ENCODE data around the gene NIPSNAP3A. TPM values are rescaled to one million over a fixed set of nuclear protein-coding genes. Genes with fewer than 3 reads are reported as not detected.

NIPSNAP3A gene
- total RNA-seq, 1 experiment from 2014 or later, result 7.2 TPM

DNA sequence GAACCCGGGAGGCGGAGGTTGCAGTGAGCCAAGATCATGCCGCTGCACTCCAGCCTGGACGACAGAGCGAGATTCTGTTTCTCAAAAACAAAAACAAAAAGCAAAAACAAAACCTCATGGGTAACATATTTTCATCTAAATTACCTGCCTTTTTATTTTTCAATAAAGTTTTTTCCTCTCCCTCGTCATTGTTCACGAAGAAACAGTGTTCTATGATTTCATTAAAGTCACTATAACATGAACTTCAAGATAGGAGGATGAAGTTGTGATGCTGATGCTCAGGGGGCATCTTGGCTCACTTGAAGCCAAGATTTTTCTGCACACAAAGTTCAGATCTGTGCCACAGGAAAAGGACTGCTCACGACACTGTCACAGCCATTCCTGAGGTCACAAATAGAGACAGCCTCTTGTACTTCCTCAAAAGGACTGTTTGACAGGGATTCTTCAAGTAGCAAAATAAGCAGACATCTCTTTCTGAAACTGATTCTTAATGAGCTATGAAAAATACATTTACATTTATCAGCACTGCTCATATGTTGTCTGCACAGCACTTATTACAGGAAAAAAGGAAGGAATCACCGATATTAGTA is 32.6 kb downstream of the NIPSNAP3A start:
- H3K27me3 Mint-ChIP-seq (ENCODE audit: low read depth), result no peaks in the 10 kb centered on the region
- H3K36me3 Mint-ChIP-seq, result no peaks in the 10 kb centered on the region
- ChIA-PET CTCF (interaction anchor here (0.5 kb wide), 1 partner anchor 638 kb away, joined by 3 read pairs; no protein-coding TSS in a partner anchor), POLR2A (no interaction called here)
- H3K4me3 Mint-ChIP-seq, result no peak overlapping the region
- no peaks in the 10 kb centered on the region for H3K9me3 Mint-ChIP-seq
- no peaks in the 10 kb centered on the region for H3K4me1 Mint-ChIP-seq
- DNase-seq (ENCODE audit: low spot score) (no peak), ATAC-seq (no peak)
- no peak overlapping the region for H3K27ac Mint-ChIP-seq
- TF ChIP-seq ZNF416 (CRISPR knock-in tag; IDR thresholded peaks at IDR 0.05), result no peak
- TF ChIP-seq JUN (CRISPR knock-in tag; IDR thresholded peaks at IDR 0.05), result no peak
- TF ChIP-seq ZNF671 (CRISPR knock-in tag; IDR thresholded peaks at IDR 0.05), result no peak
- TF ChIP-seq KAT7 (CRISPR knock-in tag; IDR thresholded peaks at IDR 0.05; ENCODE audit: borderline replicate concordance), result no peak
- TF ChIP-seq RORB (CRISPR knock-in tag; IDR thresholded peaks at IDR 0.05), result no peak
- TF ChIP-seq, protein P1, sequence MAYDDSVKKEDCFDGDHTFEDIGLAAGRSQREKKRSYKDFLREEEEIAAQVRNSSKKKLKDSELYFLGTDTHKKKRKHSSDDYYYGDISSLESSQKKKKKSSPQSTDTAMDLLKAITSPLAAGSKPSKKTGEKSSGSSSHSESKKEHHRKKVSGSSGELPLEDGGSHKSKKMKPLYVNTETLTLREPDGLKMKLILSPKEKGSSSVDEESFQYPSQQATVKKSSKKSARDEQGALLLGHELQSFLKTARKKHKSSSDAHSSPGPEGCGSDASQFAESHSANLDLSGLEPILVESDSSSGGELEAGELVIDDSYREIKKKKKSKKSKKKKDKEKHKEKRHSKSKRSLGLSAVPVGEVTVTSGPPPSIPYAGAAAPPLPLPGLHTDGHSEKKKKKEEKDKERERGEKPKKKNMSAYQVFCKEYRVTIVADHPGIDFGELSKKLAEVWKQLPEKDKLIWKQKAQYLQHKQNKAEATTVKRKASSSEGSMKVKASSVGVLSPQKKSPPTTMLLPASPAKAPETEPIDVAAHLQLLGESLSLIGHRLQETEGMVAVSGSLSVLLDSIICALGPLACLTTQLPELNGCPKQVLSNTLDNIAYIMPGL (CRISPR knock-in tag; IDR thresholded peaks at IDR 0.05), result no peak
- TF ChIP-seq, protein P2, sequence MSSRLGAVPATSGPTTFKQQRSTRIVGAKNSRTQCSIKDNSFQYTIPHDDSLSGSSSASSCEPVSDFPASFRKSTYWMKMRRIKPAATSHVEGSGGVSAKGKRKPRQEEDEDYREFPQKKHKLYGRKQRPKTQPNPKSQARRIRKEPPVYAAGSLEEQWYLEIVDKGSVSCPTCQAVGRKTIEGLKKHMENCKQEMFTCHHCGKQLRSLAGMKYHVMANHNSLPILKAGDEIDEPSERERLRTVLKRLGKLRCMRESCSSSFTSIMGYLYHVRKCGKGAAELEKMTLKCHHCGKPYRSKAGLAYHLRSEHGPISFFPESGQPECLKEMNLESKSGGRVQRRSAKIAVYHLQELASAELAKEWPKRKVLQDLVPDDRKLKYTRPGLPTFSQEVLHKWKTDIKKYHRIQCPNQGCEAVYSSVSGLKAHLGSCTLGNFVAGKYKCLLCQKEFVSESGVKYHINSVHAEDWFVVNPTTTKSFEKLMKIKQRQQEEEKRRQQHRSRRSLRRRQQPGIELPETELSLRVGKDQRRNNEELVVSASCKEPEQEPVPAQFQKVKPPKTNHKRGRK (CRISPR knock-in tag; IDR thresholded peaks at IDR 0.05; ENCODE audit: borderline replicate concordance), result no peak
- TF ChIP-seq SP1 (CRISPR knock-in tag; conservative IDR thresholded peaks at IDR 0.05), result no peak
- TF ChIP-seq, protein P3, sequence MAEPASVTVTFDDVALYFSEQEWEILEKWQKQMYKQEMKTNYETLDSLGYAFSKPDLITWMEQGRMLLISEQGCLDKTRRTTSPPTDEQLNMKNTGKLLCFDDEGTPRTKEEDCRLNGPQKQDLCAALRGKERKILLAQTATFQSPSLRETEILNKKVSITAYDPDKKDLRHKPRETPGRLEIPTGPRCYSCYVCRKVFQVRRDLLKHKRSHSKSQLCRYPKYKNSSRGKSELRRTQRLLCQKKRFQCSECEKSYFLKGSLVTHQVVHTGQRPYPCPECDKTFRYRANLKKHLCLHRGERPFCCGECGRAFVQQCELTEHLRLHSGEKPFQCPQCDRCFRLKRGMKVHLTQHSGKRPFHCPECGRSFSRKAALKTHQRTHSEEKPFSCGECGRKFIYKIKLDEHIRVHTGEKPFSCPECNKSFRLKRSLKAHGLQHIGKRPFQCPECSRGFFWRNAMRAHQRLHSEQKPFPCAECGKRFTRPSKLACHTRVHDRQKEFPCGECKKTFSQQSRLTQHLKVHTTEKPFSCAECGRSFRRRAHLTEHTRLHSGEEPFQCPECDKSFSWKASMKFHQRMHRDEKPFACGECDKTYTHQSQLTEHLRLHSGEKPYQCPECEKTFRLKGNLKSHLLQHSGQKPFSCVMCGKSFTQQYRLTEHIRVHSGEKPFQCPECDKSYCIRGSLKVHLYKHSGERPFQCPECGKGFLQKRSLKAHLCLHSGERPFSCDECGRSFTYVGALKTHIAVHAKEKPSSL (CRISPR knock-in tag; conservative IDR thresholded peaks at IDR 0.05), result no peak
- no peak for TF ChIP-seq GRHL2 (CRISPR knock-in tag; IDR thresholded peaks at IDR 0.05; ENCODE audit: insufficient replicate concordance, severe bottlenecking)

DNA sequence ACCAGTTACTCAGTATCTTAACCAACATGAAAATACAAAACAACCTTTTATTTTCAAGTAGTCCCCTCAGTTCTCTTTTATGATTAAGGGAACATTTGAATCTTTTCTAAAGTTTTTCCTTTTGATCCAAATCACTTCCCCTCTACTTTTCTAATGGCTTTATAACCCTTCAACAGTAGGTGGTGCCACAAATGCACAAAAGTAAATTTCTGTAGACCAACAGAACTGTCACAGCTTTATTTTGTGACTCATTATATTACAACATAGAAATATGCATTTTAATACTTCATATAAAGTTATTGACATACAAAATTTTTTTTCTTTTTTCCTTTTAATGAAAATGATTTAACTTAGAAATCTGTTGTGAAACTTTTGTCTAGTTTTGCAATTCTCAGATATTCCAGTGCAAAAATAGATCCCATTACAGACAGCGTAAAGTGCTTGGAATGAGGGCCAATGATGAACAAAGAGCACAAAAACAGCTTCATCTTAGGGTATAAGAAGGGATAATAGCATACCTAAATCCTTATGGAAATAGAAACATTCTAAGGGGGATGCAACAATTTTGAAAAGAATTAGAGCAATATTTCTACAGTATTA is 33.4 kb downstream of the NIPSNAP3A start:
- ChIA-PET POLR2A (no interaction called here), CTCF (interaction anchor here (0.5 to 1.0 kb wide), 2 partner anchors 146 to 638 kb away, joined by 3 read pairs; no protein-coding TSS in a partner anchor)
- Mint-ChIP-seq H3K9me3 (no peaks in the 10 kb centered on the region), H3K4me3 (no peak overlapping the region), H3K27me3 (ENCODE audit: low read depth) (no peaks in the 10 kb centered on the region), H3K36me3 (no peaks in the 10 kb centered on the region), H3K27ac (no peak overlapping the region), H3K4me1 (no peaks in the 10 kb centered on the region)
- ATAC-seq, result no peak
- DNase-seq (ENCODE audit: low spot score), result no peak
- TF ChIP-seq, protein P4, sequence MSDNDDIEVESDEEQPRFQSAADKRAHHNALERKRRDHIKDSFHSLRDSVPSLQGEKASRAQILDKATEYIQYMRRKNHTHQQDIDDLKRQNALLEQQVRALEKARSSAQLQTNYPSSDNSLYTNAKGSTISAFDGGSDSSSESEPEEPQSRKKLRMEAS (CRISPR knock-in tag; IDR thresholded peaks at IDR 0.05), result no peak
- TF ChIP-seq, protein P5, sequence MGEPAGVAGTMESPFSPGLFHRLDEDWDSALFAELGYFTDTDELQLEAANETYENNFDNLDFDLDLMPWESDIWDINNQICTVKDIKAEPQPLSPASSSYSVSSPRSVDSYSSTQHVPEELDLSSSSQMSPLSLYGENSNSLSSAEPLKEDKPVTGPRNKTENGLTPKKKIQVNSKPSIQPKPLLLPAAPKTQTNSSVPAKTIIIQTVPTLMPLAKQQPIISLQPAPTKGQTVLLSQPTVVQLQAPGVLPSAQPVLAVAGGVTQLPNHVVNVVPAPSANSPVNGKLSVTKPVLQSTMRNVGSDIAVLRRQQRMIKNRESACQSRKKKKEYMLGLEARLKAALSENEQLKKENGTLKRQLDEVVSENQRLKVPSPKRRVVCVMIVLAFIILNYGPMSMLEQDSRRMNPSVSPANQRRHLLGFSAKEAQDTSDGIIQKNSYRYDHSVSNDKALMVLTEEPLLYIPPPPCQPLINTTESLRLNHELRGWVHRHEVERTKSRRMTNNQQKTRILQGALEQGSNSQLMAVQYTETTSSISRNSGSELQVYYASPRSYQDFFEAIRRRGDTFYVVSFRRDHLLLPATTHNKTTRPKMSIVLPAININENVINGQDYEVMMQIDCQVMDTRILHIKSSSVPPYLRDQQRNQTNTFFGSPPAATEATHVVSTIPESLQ (CRISPR knock-in tag; IDR thresholded peaks at IDR 0.05), result no peak
- TF ChIP-seq SMAD4 (CRISPR knock-in tag; IDR thresholded peaks at IDR 0.05) (no peak), CREB1 (CRISPR knock-in tag; IDR thresholded peaks at IDR 0.05) (no peak), FOXK1 (CRISPR knock-in tag; IDR thresholded peaks at IDR 0.05) (no peak)
- TF ChIP-seq, protein P6, sequence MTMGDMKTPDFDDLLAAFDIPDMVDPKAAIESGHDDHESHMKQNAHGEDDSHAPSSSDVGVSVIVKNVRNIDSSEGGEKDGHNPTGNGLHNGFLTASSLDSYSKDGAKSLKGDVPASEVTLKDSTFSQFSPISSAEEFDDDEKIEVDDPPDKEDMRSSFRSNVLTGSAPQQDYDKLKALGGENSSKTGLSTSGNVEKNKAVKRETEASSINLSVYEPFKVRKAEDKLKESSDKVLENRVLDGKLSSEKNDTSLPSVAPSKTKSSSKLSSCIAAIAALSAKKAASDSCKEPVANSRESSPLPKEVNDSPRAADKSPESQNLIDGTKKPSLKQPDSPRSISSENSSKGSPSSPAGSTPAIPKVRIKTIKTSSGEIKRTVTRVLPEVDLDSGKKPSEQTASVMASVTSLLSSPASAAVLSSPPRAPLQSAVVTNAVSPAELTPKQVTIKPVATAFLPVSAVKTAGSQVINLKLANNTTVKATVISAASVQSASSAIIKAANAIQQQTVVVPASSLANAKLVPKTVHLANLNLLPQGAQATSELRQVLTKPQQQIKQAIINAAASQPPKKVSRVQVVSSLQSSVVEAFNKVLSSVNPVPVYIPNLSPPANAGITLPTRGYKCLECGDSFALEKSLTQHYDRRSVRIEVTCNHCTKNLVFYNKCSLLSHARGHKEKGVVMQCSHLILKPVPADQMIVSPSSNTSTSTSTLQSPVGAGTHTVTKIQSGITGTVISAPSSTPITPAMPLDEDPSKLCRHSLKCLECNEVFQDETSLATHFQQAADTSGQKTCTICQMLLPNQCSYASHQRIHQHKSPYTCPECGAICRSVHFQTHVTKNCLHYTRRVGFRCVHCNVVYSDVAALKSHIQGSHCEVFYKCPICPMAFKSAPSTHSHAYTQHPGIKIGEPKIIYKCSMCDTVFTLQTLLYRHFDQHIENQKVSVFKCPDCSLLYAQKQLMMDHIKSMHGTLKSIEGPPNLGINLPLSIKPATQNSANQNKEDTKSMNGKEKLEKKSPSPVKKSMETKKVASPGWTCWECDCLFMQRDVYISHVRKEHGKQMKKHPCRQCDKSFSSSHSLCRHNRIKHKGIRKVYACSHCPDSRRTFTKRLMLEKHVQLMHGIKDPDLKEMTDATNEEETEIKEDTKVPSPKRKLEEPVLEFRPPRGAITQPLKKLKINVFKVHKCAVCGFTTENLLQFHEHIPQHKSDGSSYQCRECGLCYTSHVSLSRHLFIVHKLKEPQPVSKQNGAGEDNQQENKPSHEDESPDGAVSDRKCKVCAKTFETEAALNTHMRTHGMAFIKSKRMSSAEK (CRISPR knock-in tag; IDR thresholded peaks at IDR 0.05; ENCODE audit: borderline replicate concordance), result no peak

Measured in WTC11 (cell line).